Upper lobe of right lung (tissue), 1 donor: Measurements from ENCODE around the gene WNT11. TPM values are rescaled to one million over a fixed set of nuclear protein-coding genes. Genes with fewer than 3 reads are reported as not detected.

Experiments used
- ATAC-seq: fragments of 200-7000 bp; cut with Tn5 transposase; one replicate; pipeline ENCODE4 v1.9.1; 2020; ENCODE audit warnings: mild to moderate bottlenecking, moderate library complexity
- DNase-seq: peaks from one replicate; pipeline ENCODE4 v3.0.0-alpha.2; 2020
- H3K27ac ChIP-seq: fragments of 200-600 bp; one replicate; pipeline ENCODE4 v1.8.0; 2022
- H3K27me3 ChIP-seq: fragments of 200-600 bp; one replicate; pipeline ENCODE4 v1.8.0; 2022; ENCODE audit warnings: mild to moderate bottlenecking
- H3K36me3 ChIP-seq: fragments of 200-600 bp; one replicate; pipeline ENCODE4 v1.8.0; 2022
- H3K4me1 ChIP-seq: fragments of 200-600 bp; one replicate; pipeline ENCODE4 v1.8.0; 2022
- H3K4me3 ChIP-seq: fragments of 200-600 bp; one replicate; pipeline ENCODE4 v1.8.0; 2022; ENCODE audit warnings: mild to moderate bottlenecking
- H3K9me3 ChIP-seq: fragments of 200-600 bp; one replicate; pipeline ENCODE4 v1.8.0; 2022
- CTCF ChIP-seq: fragments of 200-600 bp; IDR thresholded peaks from one replicate; pipeline ENCODE4 v1.8.0; 2022; ENCODE audit warnings: antibody characterized with exemption
- intact Hi-C: fragments of 100-400 bp; cut with DNase I; formaldehyde crosslinking; loops from one replicate; pipeline ENCODE4 v1.11.0; 2022
- total RNA-seq: library from RNA; stranded (reverse); fragmentation: NEBNext Ultra II Directional; extraction: Animal tissue kit (Norgen Biotek cat#: 25700); gene quantifications from one replicate; pipeline ENCODE4 v1.2.1, GENCODE V29; 2021
- donor health status: DM: no; HTN: yes; CAD: no; lungs with severe emphysema.

Gene WNT11
- total RNA-seq, 1 donor from 2014 or later = 8.7 TPM

- ATAC-seq = no peak
- Histone ChIP-seq H3K27me3 (no peaks in the 10 kb centered on the region), H3K4me1 (no peaks in the 10 kb centered on the region), H3K36me3 (no peaks in the 10 kb centered on the region), H3K4me3 (no peak overlapping the region), H3K27ac (no peak overlapping the region), H3K9me3 (no peaks in the 10 kb centered on the region)
- no peak for DNase-seq
- intact Hi-C loops = no loop called here
- TF ChIP-seq CTCF = no peak
Observed at GRCh38 chr11:76241243-76242000, 35.1 kb upstream of the WNT11 start.

- ATAC-seq = no peak
- no peaks in the 10 kb centered on the region for H3K4me1 ChIP-seq
- no peaks in the 10 kb centered on the region for H3K9me3 ChIP-seq
- intact Hi-C loops = no loop called here
- DNase-seq = no peak
- H3K27me3 ChIP-seq = no peaks in the 10 kb centered on the region
- H3K27ac ChIP-seq = no peak overlapping the region
- TF ChIP-seq CTCF = no peak
- no peaks in the 10 kb centered on the region for H3K36me3 ChIP-seq
- H3K4me3 ChIP-seq = no peak overlapping the region
Observed at GRCh38 chr11:76240666-76241065, 34.4 kb upstream of the WNT11 start.

- ATAC-seq = no peak
- Histone ChIP-seq H3K27me3 (no peaks in the 10 kb centered on the region), H3K4me3 (no peak overlapping the region), H3K4me1 (no peaks in the 10 kb centered on the region), H3K9me3 (no peaks in the 10 kb centered on the region), H3K36me3 (no peaks in the 10 kb centered on the region), H3K27ac (no peak overlapping the region)
- DNase-seq = no peak
- intact Hi-C loops = no loop called here
- TF ChIP-seq CTCF = no peak
Observed at GRCh38 chr11:76240161-76240540, 33.8 kb upstream of the WNT11 start.

GRCh38 chr11:76239483-76240160 is 33.3 kb upstream of the WNT11 start:
- Histone ChIP-seq H3K4me3 (no peak overlapping the region), H3K9me3 (no peaks in the 10 kb centered on the region), H3K27ac (no peak overlapping the region), H3K36me3 (no peaks in the 10 kb centered on the region), H3K27me3 (no peaks in the 10 kb centered on the region), H3K4me1 (no peaks in the 10 kb centered on the region)
- intact Hi-C loops = no loop called here
- TF ChIP-seq CTCF = no peak
- ATAC-seq (no peak), DNase-seq (no peak)

- ATAC-seq (no peak), DNase-seq (no peak)
- intact Hi-C loops = no loop called here
- H3K27me3 ChIP-seq = no peaks in the 10 kb centered on the region
- no peak overlapping the region for H3K4me3 ChIP-seq
- TF ChIP-seq CTCF = no peak
- no peaks in the 10 kb centered on the region for H3K9me3 ChIP-seq
- no peaks in the 10 kb centered on the region for H3K36me3 ChIP-seq
- peaks cover 3% of the 10 kb centered on the region for H3K4me1 ChIP-seq
- H3K27ac ChIP-seq = no peak overlapping the region
Observed at GRCh38 chr11:76238551-76238950, 32.2 kb upstream of the WNT11 start.
